ENCODE measurements around the gene SPDYE3.

Gene SPDYE3

GRCh38 chr7:100371561-100372171 is 64.2 kb downstream of the SPDYE3 start:
- DNase-seq (ENCODE audit: low read depth) = no peak
- TF ChIP-seq CTCF (conservative IDR thresholded peaks at IDR 0.05; ENCODE audit: low read depth, low read length) = no peak
- H3K4me3 ChIP-seq (ENCODE audit: low read length) = no peak overlapping the region
